SK-N-SH (cell line): ENCODE results near the gene PEPD. TPM values are rescaled to one million over a fixed set of nuclear protein-coding genes. Genes with fewer than 3 reads are reported as not detected.

Experiments
- CTCF ChIA-PET: fragments of 300-600, 350-600 bp; formaldehyde crosslinking; extraction: SDS; loops from one replicate; lab custom pipeline; 2021; lab: Yijun Ruan, JAX
- POLR2A ChIA-PET: fragments of 350-600 bp; sonication (Branson Sonifier 250); formaldehyde crosslinking; extraction: SDS; loops from one replicate; lab custom pipeline; 2020; ENCODE audit warnings: antibody characterized with exemption, inconsistent platforms; lab: Yijun Ruan, JAX
- DNase-seq: peaks from one replicate; pipeline ENCODE4 v3.0.0; 2012
- H2AFZ ChIP-seq: fragments of 200-600 bp; sonication (generic); 2 replicates; pipeline ENCODE4 v1.8.1; 2016; ENCODE audit warnings: antibody characterized with exemption, mild to moderate bottlenecking, low read depth
- H3F3A ChIP-seq: fragments of 200-600 bp; sonication (generic); replicated peaks from 2 replicates; pipeline ENCODE3; 2016; ENCODE audit warnings: antibody characterized with exemption, mild to moderate bottlenecking; ENCODE audit not compliant: insufficient read depth
- H3K27ac ChIP-seq, 2 experiments: fragments of 200-500 bp in 1 of 2; fragments of 200-600 bp in 1 of 2; sonication (Bioruptor generic) in 1 of 2; sonication (generic), shearing (Covaris generic) in 1 of 2; 2 replicates each; pipeline versions ENCODE4 v1.5.1 to v1.6.1; 2014 to 2016; ENCODE audit warnings: low read depth in 2 of 2, inconsistent platforms in 1 of 2, low read length in 1 of 2, mild to moderate bottlenecking in 1 of 2, mixed read lengths in 1 of 2
- H3K27me3 ChIP-seq: fragments of 200-600 bp; sonication (generic), shearing (Covaris generic); 2 replicates; pipeline ENCODE4 v1.6.1; 2016; ENCODE audit warnings: mixed run types; ENCODE audit not compliant: insufficient read depth
- H3K36me3 ChIP-seq, 2 experiments: fragments of 200-500 bp in 1 of 2; fragments of 200-600 bp in 1 of 2; sonication (Bioruptor generic) in 1 of 2; sonication (generic) in 1 of 2; replicated peaks in 1 of 2; 2 replicates each; pipeline versions ENCODE3 to v1.5.1; 2014 to 2016; ENCODE audit warnings: low read length in 1 of 2, mild to moderate bottlenecking in 1 of 2; ENCODE audit not compliant: insufficient read depth in 2 of 2, control insufficient read depth in 1 of 2
- H3K4me1 ChIP-seq, 2 experiments: fragments of 200-500 bp in 1 of 2; fragments of 200-600 bp in 1 of 2; sonication (Bioruptor generic) in 1 of 2; sonication (generic), shearing (Covaris generic) in 1 of 2; 2 replicates each; pipeline versions ENCODE4 v1.5.1 to v1.6.1; 2014 to 2016; ENCODE audit warnings: low read depth in 1 of 2, low read length in 1 of 2, mixed run types in 1 of 2; ENCODE audit not compliant: insufficient read depth in 2 of 2, control insufficient read depth in 1 of 2
- H3K4me2 ChIP-seq: fragments of 200-600 bp; sonication (generic), shearing (Covaris generic); 2 replicates; pipeline ENCODE4 v1.6.1; 2017; ENCODE audit warnings: mixed run types
- H3K4me3 ChIP-seq, 2 experiments: fragments of 200-500 bp in 1 of 2; fragments of 200-600 bp in 1 of 2; sonication (Bioruptor generic) in 1 of 2; sonication (generic), shearing (Covaris generic) in 1 of 2; 2 replicates each; pipeline versions ENCODE4 v1.5.1 to v1.8.1; 2014 to 2016; ENCODE audit warnings: low read depth in 2 of 2, inconsistent platforms in 1 of 2, low read length in 1 of 2, mild to moderate bottlenecking in 1 of 2, mixed read lengths in 1 of 2, moderate library complexity in 1 of 2
- H3K79me2 ChIP-seq: fragments of 200-600 bp; sonication (generic); 2 replicates; pipeline ENCODE4 v1.8.1; 2017; ENCODE audit warnings: mild to moderate bottlenecking; ENCODE audit not compliant: insufficient read depth
- H3K9ac ChIP-seq: fragments of 200-600 bp; sonication (generic); 2 replicates; pipeline ENCODE4 v1.6.1; 2017; ENCODE audit warnings: mixed run types
- H3K9me2 ChIP-seq: fragments of 200-600 bp; sonication (generic); 2 replicates; pipeline ENCODE4 v1.6.1; 2017; ENCODE audit warnings: mixed run types
- H3K9me3 ChIP-seq: fragments of 200-600 bp; sonication (generic); 2 replicates; pipeline ENCODE4 v1.6.1; 2017; ENCODE audit warnings: mixed run types, mild to moderate bottlenecking, moderate library complexity
- H4K20me1 ChIP-seq: fragments of 200-600 bp; sonication (generic); 2 replicates; pipeline ENCODE4 v1.6.1; 2017; ENCODE audit warnings: mild to moderate bottlenecking, mixed run types; ENCODE audit not compliant: insufficient read depth
- CHD2 ChIP-seq: fragments of 150-350 bp; IDR thresholded peaks from 2 replicates; pipeline ENCODE4 v1.6.1; 2018; ENCODE audit warnings: low read length; ENCODE audit not compliant: partially characterized antibody
- FOSL2 ChIP-seq: IDR thresholded peaks from 2 replicates; pipeline ENCODE4 v1.4.0; 2012; ENCODE audit warnings: low read depth, mild to moderate bottlenecking, moderate library complexity, borderline replicate concordance
- GATA2 ChIP-seq: sonication (generic); formaldehyde crosslinking; IDR thresholded peaks from 2 replicates; pipeline ENCODE4 v1.5.0; 2020; ENCODE audit warnings: mild to moderate bottlenecking, missing genetic modification reagents
- IRF3 ChIP-seq: fragments of 150-350 bp; IDR thresholded peaks from 2 replicates; pipeline ENCODE4 v1.6.1; 2016; ENCODE audit warnings: mild to moderate bottlenecking, low read depth, low read length
- MAX ChIP-seq: IDR thresholded peaks from 2 replicates; pipeline ENCODE4 v1.4.0; 2012; ENCODE audit warnings: low read depth
- MEF2A ChIP-seq: IDR thresholded peaks from 2 replicates; pipeline ENCODE4 v1.4.0; 2012; ENCODE audit warnings: low read depth, borderline replicate concordance
- MXI1 ChIP-seq: IDR thresholded peaks from 2 replicates; pipeline ENCODE4 v1.6.1; 2012; ENCODE audit warnings: mild to moderate bottlenecking, low read depth, low read length, improper control_type of control experiment
- RCOR1 ChIP-seq: fragments of 150-350 bp; IDR thresholded peaks from 2 replicates; pipeline ENCODE4 v1.6.1; 2017; ENCODE audit warnings: antibody characterized with exemption, low read length
- REST ChIP-seq: IDR thresholded peaks from 2 replicates; pipeline ENCODE4 v1.6.1; 2012; ENCODE audit warnings: mild to moderate bottlenecking, low read depth, low read length, moderate library complexity
- RFX5 ChIP-seq: IDR thresholded peaks from 2 replicates; pipeline ENCODE4 v1.6.1; 2012; ENCODE audit warnings: mild to moderate bottlenecking, improper control_type of control experiment, low read length
- TAF1 ChIP-seq: IDR thresholded peaks from 2 replicates; pipeline ENCODE4 v1.6.1; 2012; ENCODE audit warnings: low read depth, mild to moderate bottlenecking, low read length, moderate library complexity, borderline replicate concordance
- TEAD4 ChIP-seq: IDR thresholded peaks from 2 replicates; pipeline ENCODE4 v1.4.0; 2012; ENCODE audit warnings: mild to moderate bottlenecking, borderline replicate concordance; ENCODE audit not compliant: insufficient read depth
- WGBS: methylation state at CpG from one replicate; pipeline ENCODE4 v1.1.6; 2017; ENCODE audit warnings: low lambda C conversion rate; 5-methylcytosine and 5-hydroxymethylcytosine counted together
- polyA plus RNA-seq, 3 experiments: library from polyadenylated mRNA; depleted of rRNA; stranded (reverse); fragments of >200 nt; gene quantifications; 2 replicates each; pipeline ENCODE4 v1.2.3, GENCODE V29; 2012

PEPD gene
- polyA plus RNA-seq, 1 of the 3 experiments (the other 2 are of a cell fraction): 88.9 TPM

- TF ChIP-seq IRF3 (no peak), RCOR1 (no peak)
Measured at GRCh38 chr19:33397536-33398360, 123.8 kb downstream of the PEPD start (continued).

GRCh38 chr19:33396701-33397535 is 124.7 kb downstream of the PEPD start:
- 88% methylated on average over 17 of the region's 30 CpGs for WGBS
- H3K27me3 ChIP-seq: no peaks in the 10 kb centered on the region
- H3K9me3 ChIP-seq: no peaks in the 10 kb centered on the region
- H3K27ac ChIP-seq: no peak overlapping the region
- peaks cover 8% of the 10 kb centered on the region; the same call in 1 of the 2 replicates for H4K20me1 ChIP-seq
- H2AFZ ChIP-seq: no peak overlapping the region
- no peaks in the 10 kb centered on the region for H3F3A ChIP-seq
- no peaks in the 10 kb centered on the region for H3K79me2 ChIP-seq
- no peaks in the 10 kb centered on the region for H3K9me2 ChIP-seq
- H3K4me2 ChIP-seq: no peak overlapping the region
- DNase-seq: peak; percentile 27
- no peaks in the 10 kb centered on the region for H3K36me3 ChIP-seq
- TF ChIP-seq TEAD4: no peak
- no peak for TF ChIP-seq MXI1
- TF ChIP-seq FOSL2: no peak
- TF ChIP-seq REST: no peak
- TF ChIP-seq CHD2: no peak
- TF ChIP-seq IRF3: no peak
- no peak for TF ChIP-seq MAX
- no peak for TF ChIP-seq RFX5
- TF ChIP-seq TAF1: no peak
- TF ChIP-seq GATA2: no peak
- no peak for TF ChIP-seq MEF2A
- H3K4me1 ChIP-seq: peaks cover 0 to 9% of the 10 kb centered on the region in 2 experiments; a peak in 1 of 4 replicates
- H3K4me3 ChIP-seq: no peak overlapping the region
- POLR2A ChIA-PET: interaction anchor here (0.6 kb wide), 1 partner anchor 97 kb away, joined by 3 read pairs; no protein-coding TSS in a partner anchor
- H3K9ac ChIP-seq: no peak overlapping the region
- CTCF ChIA-PET: interaction anchor here (0.7 to 22.5 kb wide), 8 partner anchors 8 to 382 kb away, joined by 3 to 511 read pairs (median 4); partner anchors contain the start of gene CEBPG
